HG03432 (cell line): ENCODE results near the gene SNCAIP.

ENCODE experiments used
- ATAC-seq: cut with Tn5 transposase; IDR thresholded peaks from one replicate; pipeline ENCODE4 v1.9.1; 2021; ENCODE audit warnings: mild to moderate bottlenecking, moderate library complexity; ENCODE audit not compliant: unreplicated experiment

The SNCAIP gene

DNA sequence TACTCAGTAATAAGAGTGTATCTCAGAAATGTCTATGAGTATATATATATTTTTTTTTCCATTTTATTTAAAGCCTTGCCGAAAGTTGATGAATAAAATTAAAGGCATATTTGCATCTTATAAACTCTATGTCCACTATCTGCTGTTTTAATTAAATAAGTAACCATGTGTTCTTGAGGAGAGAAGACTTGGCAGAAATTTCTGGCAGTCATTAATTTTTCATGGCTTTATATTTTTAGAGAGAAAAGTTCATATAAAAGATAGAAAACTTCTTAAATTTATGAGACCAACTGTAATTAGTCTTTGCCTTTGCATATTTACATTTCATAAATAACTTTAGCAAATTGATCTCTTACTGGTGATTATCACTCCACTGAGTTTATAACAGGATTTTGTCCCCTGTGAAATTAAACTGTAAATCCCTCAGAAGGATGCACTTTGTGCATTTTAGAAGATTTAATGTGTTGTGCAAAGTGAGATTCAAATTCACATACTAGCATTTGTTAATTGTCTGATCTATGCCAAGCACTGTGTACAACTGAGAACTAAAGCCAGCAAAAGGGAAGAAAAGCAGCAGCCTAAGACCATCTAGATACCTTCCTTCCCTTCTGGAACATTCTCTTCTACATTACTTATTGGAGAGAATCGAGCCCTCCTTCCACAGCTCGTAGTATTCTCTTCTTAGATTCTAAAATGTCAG lies 108.7 kb downstream of the SNCAIP start:
- no peak for ATAC-seq

DNA sequence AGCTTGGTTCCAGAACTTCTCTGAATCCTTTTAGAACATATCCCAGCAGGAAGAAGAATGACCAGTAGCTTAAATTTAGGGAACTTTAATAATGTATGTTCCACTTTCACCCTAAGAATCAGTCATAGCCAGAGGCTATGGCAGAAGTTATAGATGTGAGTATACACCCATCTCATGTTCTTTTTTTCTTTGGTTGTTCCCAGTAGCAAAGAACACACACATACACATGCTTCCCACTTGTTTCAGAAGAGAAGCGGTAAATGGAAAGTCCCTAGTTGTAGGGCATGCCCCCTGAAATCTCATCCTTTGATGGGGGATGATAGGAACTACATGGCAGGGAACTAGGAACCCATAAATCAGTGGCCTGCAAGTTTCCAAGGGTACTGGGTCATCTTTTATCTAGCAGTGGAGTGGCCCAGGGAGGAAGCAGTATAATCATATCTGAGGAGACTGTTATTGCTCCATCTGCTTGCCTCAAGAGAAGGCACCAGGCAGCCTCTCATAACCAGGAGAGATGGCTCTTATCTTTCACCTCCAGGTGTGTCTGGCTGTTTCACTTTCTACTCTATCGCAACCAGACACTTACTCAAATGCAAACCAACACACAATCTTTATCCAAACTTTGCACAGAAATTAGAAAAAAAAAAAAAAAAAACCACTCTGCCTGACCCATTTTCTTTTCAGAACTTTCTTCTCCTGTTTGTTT lies 109.5 kb downstream of the SNCAIP start:
- ATAC-seq: peak; percentile 96

DNA sequence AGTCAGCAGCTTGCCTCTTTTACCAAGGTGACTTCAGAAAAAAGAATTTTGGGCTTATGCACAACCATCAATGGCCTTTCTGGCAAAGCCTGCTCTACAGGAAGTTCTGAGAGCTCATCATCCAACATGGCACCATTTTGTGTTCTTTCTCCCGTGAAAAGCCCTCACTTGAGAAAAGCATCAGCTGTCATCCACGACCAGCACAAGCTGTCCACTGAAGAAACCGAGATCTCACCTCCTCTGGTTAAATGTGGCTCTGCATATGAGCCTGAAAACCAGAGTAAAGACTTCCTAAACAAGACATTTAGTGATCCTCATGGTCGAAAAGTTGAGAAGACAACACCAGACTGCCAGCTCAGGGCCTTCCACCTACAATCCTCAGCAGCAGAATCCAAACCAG lies 111.2 kb downstream of the SNCAIP start:
- ATAC-seq: no peak

DNA sequence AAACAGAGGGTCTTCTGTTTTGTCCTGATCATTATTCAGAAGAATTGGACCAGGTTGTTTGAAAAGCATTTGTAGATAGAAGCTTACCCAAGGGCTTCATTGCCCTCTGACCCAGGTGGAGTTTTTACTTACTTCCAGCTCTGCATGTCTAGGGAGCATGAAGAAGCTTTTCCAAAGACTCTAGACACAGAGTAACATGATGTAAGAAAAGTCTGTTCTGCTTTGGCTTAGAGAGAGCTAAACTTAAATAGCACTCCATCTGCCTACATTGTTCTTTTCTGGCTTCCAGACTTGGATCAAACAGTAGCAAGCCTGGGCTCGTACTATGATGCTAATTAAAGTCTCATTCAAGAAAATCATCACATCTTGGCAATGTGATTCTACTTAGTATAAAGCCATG lies 112.1 kb downstream of the SNCAIP start:
- no peak for ATAC-seq

DNA sequence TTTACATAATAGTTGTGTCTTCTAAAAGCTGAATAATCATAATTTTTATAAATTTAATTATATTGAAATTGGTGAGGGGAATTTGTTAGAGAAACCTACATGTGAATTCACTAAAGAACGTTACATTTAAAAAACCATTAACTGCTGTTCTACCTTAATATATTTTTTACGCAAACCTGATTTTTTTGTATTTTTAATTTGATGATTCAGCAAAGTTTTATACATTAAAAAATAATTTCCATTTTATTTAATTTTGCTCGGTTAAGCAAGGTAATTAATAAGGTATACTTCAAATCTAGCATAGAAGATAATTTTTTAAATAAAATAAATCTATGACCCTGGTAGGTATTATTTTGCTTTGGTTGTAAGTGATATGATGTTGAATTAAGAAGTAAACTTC lies 114.3 kb downstream of the SNCAIP start:
- no peak for ATAC-seq

DNA sequence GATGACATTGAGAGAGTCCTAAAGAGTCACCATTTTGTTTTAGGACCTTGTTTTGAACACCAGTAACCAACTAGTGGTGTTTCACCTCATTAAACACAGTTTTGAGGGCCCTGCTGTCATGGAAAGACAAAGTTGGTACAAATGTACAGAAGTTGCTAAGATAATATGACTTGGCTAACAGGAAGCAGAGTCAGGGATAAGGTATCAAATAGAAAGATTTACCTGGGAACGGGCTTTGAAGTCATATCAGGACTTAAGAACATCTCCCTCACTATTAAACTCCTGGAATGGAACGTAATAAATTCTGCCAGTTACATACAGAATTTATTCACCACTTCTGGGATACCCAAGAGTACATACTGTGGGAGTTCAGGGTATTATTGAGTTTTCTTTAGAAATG lies 115.6 kb downstream of the SNCAIP start:
- ATAC-seq: no peak

DNA sequence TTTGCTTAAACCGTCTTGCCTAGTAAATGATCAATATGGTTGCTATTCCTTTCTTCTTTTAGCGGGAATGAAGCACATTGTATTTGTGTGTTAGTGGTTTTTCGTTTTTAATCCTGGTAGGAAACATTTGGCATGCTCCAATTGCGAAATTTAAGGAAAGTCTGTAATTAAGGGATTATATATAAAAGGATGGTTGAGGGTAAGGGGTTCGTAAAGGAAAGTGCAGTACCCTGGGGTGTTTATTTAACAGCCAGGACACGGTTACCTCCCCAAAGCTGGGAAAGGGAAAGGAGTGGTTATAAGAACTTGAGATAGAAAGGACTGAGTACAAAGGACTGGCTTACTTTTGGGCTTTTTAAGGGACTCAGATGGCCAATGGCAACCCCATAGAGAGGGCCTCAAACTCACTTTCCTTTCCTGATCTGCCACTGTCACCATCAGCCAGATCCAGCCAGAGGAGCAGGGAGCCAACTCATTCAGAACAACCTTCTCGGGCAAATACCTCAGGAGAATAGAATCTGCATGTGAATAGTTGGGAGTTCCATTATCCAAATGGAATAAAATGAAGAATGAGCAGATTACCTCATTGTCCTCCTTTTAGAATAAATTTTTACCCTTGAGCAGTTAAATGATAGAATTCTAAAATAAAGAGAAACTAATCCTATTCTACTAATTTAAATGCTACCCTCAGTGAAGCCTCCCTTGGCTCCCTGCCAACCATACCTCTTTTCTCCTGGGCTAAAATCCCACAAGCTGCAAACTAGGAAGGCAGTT lies 117.7 kb downstream of the SNCAIP start:
- no peak for ATAC-seq

DNA sequence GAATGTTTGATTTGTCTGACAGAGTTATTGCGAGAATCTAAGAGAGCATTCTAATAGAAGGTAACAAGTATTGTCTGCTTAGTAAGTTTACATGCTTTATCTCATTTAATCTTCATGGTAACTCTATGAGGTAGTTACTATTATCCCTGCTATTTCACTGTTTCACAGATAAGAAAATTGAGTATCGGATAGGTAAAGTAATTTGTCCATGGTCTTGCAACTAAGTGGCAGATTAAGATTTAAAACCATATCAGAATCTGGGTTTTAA lies 118.2 kb downstream of the SNCAIP start:
- no peak for ATAC-seq

DNA sequence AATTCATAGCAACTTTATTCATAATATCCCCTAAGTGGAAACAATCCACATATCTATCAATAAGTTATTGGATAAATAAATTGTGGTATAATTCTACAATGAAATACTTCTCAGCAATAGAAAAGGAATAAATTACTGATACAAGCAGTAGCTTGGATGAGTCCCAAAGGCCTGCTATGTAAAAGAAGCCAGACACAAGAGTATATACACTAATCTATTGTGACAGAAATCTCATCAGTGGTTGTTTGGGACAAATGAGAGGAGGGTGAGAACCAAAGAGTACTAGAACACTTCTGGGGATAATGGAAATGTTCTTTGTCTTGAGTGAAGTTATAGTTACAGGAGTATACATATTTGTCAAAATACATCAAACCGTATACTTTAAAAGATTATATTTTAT lies 119.3 kb downstream of the SNCAIP start:
- no peak for ATAC-seq

DNA sequence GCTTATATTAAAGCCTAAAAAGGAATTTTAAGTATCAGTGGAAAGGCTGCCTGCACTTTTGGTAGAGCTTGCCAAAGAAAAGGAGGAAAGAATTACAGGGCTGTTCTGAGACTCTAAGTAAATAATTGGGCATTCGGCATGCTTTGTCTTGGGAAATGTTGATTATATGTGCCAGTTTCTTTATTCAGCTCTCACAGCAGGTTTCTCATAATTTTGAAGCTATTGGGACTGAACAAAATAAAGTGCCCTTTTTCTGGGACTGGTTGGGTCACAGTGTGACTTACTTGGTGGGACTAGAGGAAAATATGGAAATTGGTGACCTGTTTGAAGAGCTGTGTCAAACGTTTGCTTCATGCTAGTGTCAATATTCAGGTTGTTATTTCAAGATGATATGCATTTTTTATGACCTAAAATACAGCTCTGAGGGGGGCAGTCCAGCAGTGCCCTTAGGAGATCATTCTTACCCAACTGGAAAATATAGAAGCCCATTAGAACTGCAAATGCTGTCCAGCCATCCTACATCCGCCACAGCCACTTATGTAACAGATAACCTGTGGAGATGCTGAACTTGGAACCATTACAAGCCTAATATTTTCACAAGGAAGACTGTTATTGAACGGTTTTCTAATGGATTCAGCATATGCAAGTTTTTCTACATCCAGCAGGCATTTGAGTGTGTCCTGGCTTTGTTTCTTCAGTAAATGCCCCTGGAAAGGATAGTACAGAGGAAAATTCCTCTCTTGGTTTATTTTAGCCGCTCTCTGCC lies 122.4 kb downstream of the SNCAIP start:
- ATAC-seq: no peak

DNA sequence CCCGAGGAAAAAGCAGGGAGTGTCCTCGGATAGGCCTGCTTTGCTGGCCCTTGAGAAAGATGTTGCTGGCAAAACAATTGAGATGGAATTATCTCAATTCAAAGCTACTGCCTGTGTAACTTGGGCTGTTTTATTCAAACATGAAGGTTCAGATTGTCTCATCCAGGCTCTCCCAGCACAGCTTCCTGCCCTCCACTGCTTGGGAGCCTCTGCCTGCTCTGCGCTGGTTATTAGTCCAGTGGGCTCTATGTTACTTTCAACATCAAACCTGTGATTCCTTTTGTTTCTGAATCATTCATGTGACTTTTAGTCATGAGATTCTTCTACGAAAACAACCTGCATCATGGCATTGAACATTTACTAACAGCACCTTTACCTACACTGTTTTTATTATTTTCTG lies 123.2 kb downstream of the SNCAIP start:
- no peak for ATAC-seq

DNA sequence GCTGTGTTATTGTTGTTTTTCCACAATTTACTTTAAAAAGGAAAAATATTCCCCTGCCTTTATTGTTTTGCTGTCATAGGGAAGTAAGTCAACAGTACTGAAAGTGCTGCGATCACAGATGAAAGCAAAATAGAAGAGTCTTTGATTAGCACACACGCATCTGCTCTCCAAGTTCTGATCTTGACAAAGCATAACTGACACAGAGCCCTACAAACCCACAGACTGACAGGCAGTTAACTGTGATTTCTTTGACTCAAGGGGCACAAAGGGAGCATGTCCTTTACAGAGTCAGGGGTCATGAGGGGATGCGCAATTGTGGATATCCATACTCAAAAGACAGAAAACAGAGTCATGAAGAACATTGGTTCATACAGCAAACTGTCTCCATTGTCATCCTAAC lies 123.7 kb downstream of the SNCAIP start:
- ATAC-seq: no peak

DNA sequence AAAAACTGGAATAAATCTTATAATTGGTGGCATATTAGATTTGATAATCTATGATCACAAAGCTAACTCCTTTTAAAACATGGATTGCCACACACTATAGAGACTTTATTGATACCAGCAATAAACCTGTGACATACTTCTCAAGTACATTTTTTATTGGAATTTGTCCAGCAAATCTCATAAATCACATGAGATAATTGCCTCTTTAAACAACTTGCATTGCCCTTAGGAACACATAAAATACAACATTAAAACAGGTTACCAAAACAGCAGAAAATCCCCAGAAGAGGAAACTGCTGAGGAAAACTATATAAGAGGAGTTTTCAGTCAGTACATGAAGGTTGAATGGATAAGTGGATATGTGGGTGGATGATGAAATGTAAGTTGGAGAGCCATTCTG lies 124.6 kb downstream of the SNCAIP start:
- no peak for ATAC-seq

DNA sequence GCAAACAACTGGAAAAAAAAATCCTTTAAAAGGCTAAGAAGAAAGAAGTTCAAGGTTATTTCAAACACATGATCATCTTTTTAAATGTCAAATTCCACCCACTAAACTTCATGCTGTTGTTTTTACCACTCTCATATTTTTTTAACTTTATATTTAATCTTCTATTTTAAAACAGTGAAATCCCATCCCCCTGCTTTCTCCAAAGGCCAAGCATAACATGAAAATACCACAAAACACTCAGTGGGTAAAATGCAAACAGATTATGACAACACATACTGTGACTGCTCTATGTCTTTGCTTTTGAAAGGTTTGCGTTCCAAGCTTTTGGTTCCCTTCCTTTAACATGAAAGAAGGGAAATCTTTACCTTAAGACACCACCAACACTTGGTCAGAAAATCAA lies 127.6 kb downstream of the SNCAIP start:
- ATAC-seq: no peak

DNA sequence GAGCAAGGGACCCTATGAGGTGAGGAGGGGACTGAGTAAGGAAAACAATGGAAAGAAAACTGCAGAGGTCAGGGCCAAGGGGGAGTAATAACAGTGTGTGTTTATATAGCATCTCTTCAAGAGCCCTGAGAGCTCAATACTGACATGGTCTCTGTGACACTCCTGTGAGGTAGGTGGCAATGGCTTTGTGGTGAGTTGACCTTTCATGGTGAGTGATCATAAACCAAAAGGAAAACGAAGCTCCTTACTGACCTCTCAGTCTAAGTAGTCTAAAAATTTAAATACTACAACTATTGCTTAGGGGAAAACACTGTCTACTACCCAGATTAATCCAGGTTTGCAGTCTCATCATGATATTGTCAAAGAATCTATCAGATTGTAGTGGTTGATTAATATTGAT lies 130.9 kb downstream of the SNCAIP start:
- ATAC-seq: peak; percentile 80

DNA sequence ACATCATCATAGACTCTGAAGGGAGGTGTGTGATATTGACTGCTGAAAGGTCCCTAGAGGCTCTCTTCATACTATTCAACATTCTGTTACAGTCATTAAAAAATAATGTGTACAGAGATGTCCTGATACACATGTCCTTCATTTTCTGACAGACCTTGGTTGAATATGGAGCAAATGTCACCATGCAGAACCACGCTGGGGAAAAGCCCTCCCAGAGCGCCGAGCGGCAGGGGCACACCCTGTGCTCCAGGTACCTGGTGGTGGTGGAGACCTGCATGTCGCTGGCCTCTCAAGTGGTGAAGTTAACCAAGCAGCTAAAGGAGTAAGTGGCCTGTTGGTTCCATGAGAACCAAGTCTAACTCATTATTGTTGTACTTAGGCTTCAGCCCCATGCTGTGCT lies 132.4 kb downstream of the SNCAIP start:
- ATAC-seq: no peak

DNA sequence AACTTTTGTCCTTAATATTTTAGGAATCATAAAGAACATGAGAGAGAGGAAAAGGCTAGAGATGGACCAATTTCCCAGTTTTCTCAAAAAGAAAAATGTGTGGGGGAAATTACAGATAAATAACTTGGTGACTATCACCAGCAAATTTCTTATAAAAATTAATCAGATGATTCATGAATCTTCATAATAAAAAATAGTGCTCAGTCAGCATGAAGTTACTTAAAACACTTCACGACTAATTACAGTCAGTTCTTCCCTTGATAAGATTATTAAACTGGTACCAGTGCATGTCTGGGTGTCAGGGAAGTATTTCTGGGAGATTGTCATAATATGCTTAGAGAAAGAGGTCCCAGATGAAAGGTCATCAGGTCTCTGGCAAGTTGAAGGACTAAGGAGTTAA lies 133.0 kb downstream of the SNCAIP start:
- ATAC-seq: no peak

DNA sequence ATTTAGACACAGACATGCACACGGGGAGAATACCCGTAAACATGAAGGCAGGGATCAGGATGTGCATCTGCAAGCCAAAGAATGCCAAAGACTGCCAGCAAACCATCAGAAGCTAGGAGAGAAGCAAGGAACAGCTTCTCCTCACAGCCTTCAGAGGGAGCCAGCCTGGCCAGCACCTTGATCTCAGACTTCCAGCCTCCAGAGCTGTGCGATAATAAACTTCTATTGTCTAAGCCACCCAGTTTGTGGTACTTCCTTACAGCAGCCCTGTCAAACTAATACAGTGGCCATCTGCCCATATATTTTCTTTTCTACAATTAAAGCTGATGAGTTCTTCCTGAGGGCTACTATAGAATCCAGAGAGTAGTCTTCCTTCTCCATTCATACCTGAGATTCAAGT lies 135.0 kb downstream of the SNCAIP start:
- ATAC-seq: no peak

DNA sequence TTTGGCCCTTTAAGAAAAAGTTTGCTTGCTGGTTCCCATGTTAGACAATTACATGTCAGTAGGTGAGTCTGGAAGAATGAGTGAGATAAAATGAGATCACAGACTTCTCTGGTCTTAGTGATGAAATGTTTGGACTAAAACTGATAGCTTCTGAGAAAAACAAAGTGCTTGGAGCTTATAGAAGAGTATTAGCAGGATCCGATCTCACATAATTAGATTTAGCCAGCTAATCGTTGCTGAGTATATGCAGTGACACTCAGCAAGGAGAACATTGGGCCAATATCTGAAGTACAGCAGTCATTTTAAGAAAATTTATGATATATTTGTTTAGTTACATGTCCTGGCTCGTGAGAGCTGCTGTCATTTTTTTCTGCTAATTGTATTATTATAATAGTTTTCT lies 135.8 kb downstream of the SNCAIP start:
- ATAC-seq: no peak

DNA sequence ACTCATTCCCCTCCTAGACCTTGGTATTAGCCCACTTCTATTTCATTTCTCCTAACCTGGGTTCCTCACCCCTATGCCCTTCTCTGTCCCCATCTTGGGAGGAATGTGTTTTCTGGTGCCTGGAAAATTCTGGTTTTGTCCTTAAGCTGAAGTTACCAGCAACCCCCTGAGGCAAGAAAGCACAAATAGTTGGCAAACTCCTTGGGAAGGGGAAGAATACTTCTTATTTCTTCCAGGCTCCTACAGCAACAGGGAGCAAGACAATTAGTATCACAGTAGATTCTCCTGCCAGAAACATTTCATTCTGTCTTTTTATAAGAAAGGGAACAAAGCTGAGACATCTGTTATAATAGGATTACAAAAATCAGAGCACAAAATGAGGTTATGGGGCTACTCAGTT lies 142.5 kb downstream of the SNCAIP start:
- ATAC-seq: no peak

DNA sequence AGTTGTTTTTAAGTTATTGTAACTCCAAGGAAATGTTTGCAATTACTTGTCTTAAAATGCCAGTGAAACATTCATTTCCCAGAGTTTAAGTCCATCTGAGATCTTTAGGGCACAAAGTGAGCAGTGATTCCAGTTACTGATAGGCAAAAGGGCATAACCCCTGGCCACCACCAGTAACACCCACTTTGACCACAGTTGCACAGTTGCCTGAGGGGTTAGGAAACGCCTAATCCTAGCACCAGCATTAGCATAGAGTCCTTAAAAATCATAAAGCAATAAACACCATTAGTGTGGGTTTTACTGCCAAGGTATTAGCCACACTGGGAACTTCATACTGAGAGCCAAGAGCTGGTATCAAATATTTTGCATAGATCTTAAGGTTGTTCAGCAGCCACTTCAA lies 143.9 kb downstream of the SNCAIP start:
- ATAC-seq: no peak
